DMS153 treated with DMSO at 0.1 percent for 48 hours (cell line): ENCODE measurements around the gene CEMIP2.

ENCODE experiments used
- DNase-seq: peaks from one replicate; lab custom pipeline; 2025; ENCODE audit not compliant: unreplicated experiment; lab: John Stamatoyannopoulos, UW

The CEMIP2 gene

DNA sequence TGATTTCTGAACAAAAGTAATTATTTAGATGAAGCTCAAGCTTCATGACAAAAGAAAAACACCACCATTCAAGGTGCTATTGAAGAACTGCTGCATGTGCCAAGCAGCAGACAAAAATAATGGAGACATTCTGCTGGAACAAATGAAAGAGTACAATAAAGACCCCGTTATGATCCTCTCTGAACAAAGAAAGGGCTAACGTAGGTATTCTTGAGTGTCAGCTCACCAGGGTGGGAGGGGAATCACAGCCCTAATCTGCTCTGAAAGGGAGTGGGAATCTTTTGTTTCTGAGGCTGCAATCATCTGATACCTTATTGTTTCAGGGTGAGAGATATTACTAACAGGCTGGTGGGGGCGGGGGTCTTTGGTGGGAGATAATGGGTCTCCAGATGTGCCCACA lies 15.4 kb downstream of the CEMIP2 start:
- no peak for DNase-seq

DNA sequence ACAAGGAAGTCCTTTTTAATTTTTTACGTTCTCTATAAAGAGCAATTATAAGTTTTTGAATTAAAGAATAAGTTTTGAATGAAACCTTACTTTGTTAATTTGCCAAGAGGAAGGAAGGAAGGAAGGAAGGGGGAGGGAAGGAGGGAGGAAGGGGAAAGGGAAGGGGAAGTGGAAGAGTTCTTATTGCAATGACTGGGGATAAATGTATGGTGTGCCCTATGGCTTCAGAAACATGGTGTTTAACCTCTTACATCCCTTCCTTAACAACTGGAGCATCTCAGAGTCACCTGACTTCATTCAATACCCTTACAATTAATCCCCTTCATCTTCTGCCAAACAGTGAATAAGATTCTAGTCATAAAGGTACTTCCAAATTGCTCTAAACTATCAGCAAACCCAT lies 16.0 kb downstream of the CEMIP2 start:
- DNase-seq: no peak

GRCh38 chr9:71748280-71748743 lies 20.0 kb downstream of the CEMIP2 start:
- DNase-seq: no peak

GRCh38 chr9:71747576-71747975 lies 20.7 kb downstream of the CEMIP2 start:
- DNase-seq: no peak

GRCh38 chr9:71746758-71747125 lies 21.6 kb downstream of the CEMIP2 start:
- no peak for DNase-seq

- no peak for DNase-seq
Measured at GRCh38 chr9:71746023-71746757, 22.1 kb downstream of the CEMIP2 start.

DNA sequence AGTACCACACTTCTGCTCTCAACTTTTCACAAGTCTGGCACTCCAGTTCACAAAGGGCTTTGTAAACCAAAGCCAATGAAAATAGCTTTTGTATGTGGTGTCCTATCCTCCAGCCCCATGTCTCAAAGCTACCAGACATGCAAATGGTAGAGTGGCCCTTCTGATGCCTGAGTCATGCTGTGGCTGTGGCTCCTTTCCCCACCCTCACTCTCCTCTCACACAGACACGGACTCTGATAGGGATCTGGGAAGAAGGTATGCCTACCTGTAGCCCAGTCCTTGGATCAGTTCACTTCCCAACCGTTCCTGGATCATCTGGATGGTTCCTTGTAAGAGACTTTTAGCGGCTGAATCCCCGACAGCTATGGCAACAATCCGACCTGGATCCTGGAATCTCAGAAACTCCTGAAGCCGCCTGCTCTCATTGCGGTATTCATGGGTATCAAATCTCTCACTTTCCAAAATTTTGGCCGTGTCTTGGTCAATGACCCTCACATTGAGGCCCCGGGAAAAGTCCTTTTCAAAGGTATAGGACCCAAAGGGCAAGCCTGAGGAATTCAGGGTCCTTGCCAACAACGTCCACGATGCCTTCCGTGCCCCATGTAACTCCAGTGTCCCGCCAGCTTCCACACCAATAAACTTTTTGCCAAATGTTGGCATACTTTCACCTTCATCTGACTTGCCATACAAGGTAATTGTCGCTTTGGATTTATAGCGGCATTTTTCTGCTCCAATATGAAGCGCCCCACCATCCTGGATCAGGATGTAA lies 23.4 kb downstream of the CEMIP2 start:
- no peak for DNase-seq

DNA sequence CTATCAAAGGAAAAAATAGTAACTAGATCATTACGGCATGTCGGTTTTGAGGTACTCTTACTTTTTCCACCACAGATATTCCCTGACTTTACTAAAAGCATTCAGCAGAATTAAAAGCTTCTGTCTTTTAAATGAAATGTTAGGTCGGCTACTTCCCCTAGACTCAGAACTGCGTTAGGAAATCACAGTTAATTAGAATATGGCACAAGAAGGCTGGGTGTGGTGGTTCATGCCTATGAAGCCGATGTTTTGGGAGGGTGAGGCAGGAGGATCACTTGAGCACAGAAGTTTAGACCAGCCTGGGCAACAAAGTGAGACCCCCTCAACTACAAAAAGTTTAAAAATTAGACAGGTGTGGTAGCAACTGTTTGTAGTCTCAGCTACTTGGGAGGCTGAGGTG lies 24.4 kb downstream of the CEMIP2 start:
- no peak for DNase-seq

DNA sequence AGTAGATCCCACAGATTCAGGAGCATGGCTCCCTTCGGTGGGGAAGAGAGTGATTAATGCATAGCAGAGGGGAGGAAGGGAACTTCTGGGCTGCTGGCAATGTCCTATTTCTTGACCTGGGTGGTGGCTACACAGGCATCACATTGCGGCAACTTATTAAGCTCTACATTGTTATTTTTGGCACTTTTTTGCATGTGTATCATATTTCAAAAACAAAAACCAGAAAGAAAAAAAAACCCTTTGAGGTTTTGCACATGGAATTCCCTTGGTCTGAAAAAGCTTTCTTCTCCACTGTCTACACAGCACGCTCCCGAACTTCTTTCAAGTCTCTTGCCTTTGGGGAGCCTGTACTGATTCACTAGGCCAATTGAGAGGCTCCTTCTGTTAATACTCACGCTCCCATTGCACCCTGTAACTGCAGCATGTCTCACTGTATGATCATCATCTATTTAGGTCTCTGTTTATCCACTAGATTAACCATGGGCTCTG lies 25.1 kb downstream of the CEMIP2 start:
- DNase-seq: no peak

- DNase-seq: no peak
Measured at GRCh38 chr9:71742703-71743102, 25.6 kb downstream of the CEMIP2 start.

- DNase-seq: no peak
Measured at GRCh38 chr9:71741926-71742648, 26.2 kb downstream of the CEMIP2 start.

- DNase-seq: no peak
Measured at GRCh38 chr9:71740199-71740598, 28.1 kb downstream of the CEMIP2 start.

GRCh38 chr9:71737455-71737854 lies 30.9 kb downstream of the CEMIP2 start:
- DNase-seq: no peak

DNA sequence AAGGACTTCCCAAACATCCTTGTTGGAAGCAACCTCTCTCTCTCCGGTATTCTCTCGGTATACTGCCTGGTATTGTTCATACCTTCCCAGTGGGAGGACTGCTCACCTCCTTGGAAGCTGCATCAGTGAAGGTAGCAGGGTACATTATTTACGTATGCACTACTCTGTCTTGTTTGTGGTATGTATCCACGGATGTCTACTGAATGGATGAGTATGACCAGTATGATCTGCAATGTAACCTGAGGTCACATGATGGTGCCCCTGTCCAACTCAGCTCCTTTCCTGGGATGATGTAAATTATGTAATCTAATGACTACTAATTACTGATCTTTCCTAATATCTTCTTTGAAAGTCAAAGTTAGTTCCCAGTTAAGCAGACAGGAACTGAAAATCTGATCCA lies 32.1 kb downstream of the CEMIP2 start:
- no peak for DNase-seq

GRCh38 chr9:71734950-71735349 lies 33.4 kb downstream of the CEMIP2 start:
- DNase-seq: no peak

DNA sequence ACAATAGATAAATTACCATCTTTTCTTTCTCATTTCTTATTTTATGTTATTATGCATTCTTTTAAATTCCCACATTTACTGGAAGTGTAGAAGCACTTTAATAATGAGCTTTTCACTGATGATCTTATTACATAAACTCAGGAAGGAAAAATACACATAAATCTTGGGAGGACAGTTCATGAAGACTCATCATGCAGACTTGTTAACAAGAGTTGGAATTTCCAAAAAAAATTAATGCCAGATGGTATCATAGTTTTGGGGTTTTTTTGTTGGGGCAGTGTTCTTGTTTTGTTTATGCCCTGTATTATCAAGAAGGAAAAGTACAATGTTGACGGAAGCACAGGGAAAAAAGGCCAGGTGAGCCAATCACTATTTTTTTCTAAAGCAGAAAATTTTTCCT lies 35.1 kb downstream of the CEMIP2 start:
- DNase-seq: no peak

DNA sequence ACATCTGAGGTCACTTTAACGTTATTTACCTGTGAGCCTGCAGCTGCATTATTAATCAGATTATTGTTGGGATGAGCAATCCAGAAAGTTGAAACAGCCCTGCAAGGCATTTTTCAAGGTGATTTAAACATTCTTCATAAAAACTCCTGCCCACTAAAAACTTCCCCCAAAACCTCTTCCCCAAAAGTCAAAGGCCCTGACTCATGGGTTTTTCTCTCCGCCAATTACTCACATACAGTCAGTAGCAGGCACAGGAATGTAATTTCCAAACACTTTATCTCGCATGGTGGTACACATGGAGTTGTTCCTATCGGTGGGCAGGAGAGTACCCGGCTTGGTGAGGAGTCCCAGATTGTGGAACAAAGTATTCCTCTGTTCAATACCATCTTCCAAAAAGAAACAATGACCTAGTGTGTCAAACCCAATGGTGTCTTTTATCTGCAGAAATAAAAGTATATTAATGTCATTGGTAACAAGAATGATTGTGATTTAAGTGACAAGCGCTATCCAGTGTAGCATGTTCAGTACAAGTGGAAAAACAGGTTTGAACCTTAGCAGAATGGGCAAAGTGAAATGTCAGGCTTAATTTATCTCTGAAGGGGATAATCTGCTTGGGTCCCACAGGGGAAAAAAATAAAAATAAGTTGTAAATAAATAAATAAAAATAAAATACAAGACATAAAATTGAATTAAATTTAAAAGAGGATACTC lies 38.3 kb downstream of the CEMIP2 start:
- no peak for DNase-seq

DNA sequence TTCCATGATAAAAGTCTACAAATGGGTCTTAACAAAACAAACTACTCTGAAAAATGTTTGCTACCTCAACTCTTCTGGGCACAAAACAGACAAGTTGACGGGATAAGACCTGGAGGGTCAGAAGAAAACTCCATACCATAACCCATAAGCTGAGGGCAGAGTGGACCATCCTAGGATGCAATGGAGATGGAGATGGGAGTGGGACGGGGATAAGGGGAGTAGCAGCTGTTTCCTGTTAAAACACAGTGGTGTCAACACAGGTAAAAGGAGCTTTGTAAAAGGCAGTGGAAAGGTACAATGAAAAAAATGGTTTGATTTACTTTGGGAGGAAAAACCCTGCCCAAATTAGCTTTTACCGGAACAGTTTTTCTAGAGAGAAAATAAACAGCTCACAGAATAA lies 41.6 kb downstream of the CEMIP2 start:
- no peak for DNase-seq

DNA sequence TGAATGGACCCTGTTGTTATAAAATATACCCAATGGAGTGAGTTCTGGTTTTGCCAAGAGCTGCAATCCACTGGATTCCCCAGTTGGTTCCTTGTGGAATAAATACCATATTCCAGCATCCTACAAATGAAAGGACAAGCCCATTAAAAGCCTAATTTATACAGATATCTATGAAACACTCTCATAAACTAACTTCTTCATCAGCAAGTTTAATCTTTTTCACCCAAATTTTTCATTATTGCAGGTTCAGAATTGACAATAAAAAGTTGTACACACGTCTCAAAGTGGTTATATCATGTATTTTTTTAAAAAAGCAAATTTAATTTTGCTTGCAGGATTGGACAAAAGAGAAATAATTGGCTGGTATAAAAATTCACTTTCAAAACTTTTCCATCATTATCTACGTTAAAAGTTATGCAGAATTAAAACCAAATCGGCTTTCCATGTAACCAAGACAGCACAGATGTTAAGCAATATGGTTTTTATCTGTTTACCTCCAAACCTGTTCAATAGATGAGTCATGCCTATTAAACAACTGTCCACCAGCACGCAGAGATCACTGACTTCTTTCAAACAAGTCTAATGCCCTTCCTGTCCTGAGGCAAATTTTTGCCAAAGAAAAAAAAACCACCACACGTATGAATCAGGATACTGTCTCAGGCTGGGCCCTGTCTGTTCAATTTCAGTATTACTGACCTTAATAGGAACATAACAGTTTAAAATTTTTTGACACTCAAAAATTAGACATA lies 42.5 kb downstream of the CEMIP2 start:
- DNase-seq: no peak

GRCh38 chr9:71721855-71722254 lies 46.5 kb downstream of the CEMIP2 start:
- DNase-seq: no peak
